ENCODE data around the gene ARHGEF10L.
"Not testable (repeated sequence)": the region's sequence is repeated elsewhere in the genome, so short reads cannot be mapped to it uniquely, and the experiment has no call there.

ARHGEF10L gene

GRCh38 chr1:17539477-17540254 lies at the start of gene ARHGEF10L:
Gene ARHGEF10L (plus strand): TSS chr1:17539698. CDS start chr1:17580596, 40,898 bp downstream.
- H3K4me3 ChIP-seq (ENCODE audit: low read depth in 1 of 2, low read length in 2 of 2): peak within 1 kb of the TSS; percentile 71 to 81
- no peaks in the 10 kb centered on the region for H3K9me3 ChIP-seq (ENCODE audit: control insufficient read depth in 1 of 2, low read length in 2 of 2)
- H3K27ac ChIP-seq (ENCODE audit: low read length): peak within 1 kb of the TSS; percentile 84
- peaks cover 0 to 25% of the 10 kb centered on the region in 2 donors for H3K4me1 ChIP-seq (ENCODE audit: control insufficient read depth in 1 of 2, insufficient read depth in 2 of 2, low read length in 2 of 2)
- no peaks in the 10 kb centered on the region for H3K27me3 ChIP-seq (ENCODE audit: low read depth, low read length)
- no peaks in the 10 kb centered on the region for H3K36me3 ChIP-seq (ENCODE audit: control insufficient read depth in 1 of 2, insufficient read depth in 2 of 2, low read length in 2 of 2)

- H3K36me3 ChIP-seq (ENCODE audit: control insufficient read depth in 1 of 2, insufficient read depth in 2 of 2, low read length in 2 of 2); H3K4me3 ChIP-seq (ENCODE audit: low read depth in 1 of 2, low read length in 2 of 2); H3K27ac ChIP-seq (ENCODE audit: low read length); H3K9me3 ChIP-seq (ENCODE audit: control insufficient read depth in 1 of 2, low read length in 2 of 2); H3K27me3 ChIP-seq (ENCODE audit: low read depth, low read length); H3K4me1 ChIP-seq (ENCODE audit: control insufficient read depth in 1 of 2, insufficient read depth in 2 of 2, low read length in 2 of 2): not testable (repeated sequence)
These were observed 49.6 kb upstream of the ARHGEF10L start for GRCh38 chr1:17489768-17490417.

- not testable (repeated sequence) for H3K27ac ChIP-seq (ENCODE audit: low read length); H3K4me1 ChIP-seq (ENCODE audit: control insufficient read depth in 1 of 2, insufficient read depth in 2 of 2, low read length in 2 of 2); H3K36me3 ChIP-seq (ENCODE audit: control insufficient read depth in 1 of 2, insufficient read depth in 2 of 2, low read length in 2 of 2); H3K9me3 ChIP-seq (ENCODE audit: control insufficient read depth in 1 of 2, low read length in 2 of 2); H3K4me3 ChIP-seq (ENCODE audit: low read depth in 1 of 2, low read length in 2 of 2); H3K27me3 ChIP-seq (ENCODE audit: low read depth, low read length)
These were observed 48.8 kb upstream of the ARHGEF10L start for GRCh38 chr1:17490667-17491066.

- H3K27ac ChIP-seq (ENCODE audit: low read length): no peak overlapping the region
- no peak overlapping the region for H3K4me3 ChIP-seq (ENCODE audit: low read depth in 1 of 2, low read length in 2 of 2)
- no peaks in the 10 kb centered on the region for H3K27me3 ChIP-seq (ENCODE audit: low read depth, low read length)
- H3K9me3 ChIP-seq (ENCODE audit: control insufficient read depth in 1 of 2, low read length in 2 of 2): no peaks in the 10 kb centered on the region
- H3K4me1 ChIP-seq (ENCODE audit: control insufficient read depth in 1 of 2, insufficient read depth in 2 of 2, low read length in 2 of 2): no peaks in the 10 kb centered on the region
- H3K36me3 ChIP-seq (ENCODE audit: control insufficient read depth in 1 of 2, insufficient read depth in 2 of 2, low read length in 2 of 2): no peaks in the 10 kb centered on the region
These were observed 45.3 kb upstream of the ARHGEF10L start for GRCh38 chr1:17494114-17494729.

GRCh38 chr1:17496419-17496818 lies 43.1 kb upstream of the ARHGEF10L start:
- H3K36me3 ChIP-seq (ENCODE audit: control insufficient read depth in 1 of 2, insufficient read depth in 2 of 2, low read length in 2 of 2): no peaks in the 10 kb centered on the region
- no peak overlapping the region for H3K27ac ChIP-seq (ENCODE audit: low read length)
- H3K9me3 ChIP-seq (ENCODE audit: control insufficient read depth in 1 of 2, low read length in 2 of 2): no peaks in the 10 kb centered on the region
- no peak overlapping the region for H3K4me3 ChIP-seq (ENCODE audit: low read depth in 1 of 2, low read length in 2 of 2)
- H3K4me1 ChIP-seq (ENCODE audit: control insufficient read depth in 1 of 2, insufficient read depth in 2 of 2, low read length in 2 of 2): no peaks in the 10 kb centered on the region
- H3K27me3 ChIP-seq (ENCODE audit: low read depth, low read length): no peaks in the 10 kb centered on the region

- Histone ChIP-seq H3K4me3 (ENCODE audit: low read depth in 1 of 2, low read length in 2 of 2) (no peak overlapping the region), H3K36me3 (ENCODE audit: control insufficient read depth in 1 of 2, insufficient read depth in 2 of 2, low read length in 2 of 2) (no peaks in the 10 kb centered on the region), H3K4me1 (ENCODE audit: control insufficient read depth in 1 of 2, insufficient read depth in 2 of 2, low read length in 2 of 2) (peaks cover 7 to 11% of the 10 kb centered on the region in 2 donors), H3K9me3 (ENCODE audit: control insufficient read depth in 1 of 2, low read length in 2 of 2) (no peaks in the 10 kb centered on the region), H3K27ac (ENCODE audit: low read length) (no peak overlapping the region), H3K27me3 (ENCODE audit: low read depth, low read length) (no peaks in the 10 kb centered on the region)
These were observed 41.3 kb upstream of the ARHGEF10L start for GRCh38 chr1:17498214-17498613.

- Histone ChIP-seq H3K27me3 (ENCODE audit: low read depth, low read length) (no peaks in the 10 kb centered on the region), H3K27ac (ENCODE audit: low read length) (no peak overlapping the region), H3K4me1 (ENCODE audit: control insufficient read depth in 1 of 2, insufficient read depth in 2 of 2, low read length in 2 of 2) (peaks cover 7 to 11% of the 10 kb centered on the region in 2 donors), H3K4me3 (ENCODE audit: low read depth in 1 of 2, low read length in 2 of 2) (no peak overlapping the region), H3K36me3 (ENCODE audit: control insufficient read depth in 1 of 2, insufficient read depth in 2 of 2, low read length in 2 of 2) (no peaks in the 10 kb centered on the region), H3K9me3 (ENCODE audit: control insufficient read depth in 1 of 2, low read length in 2 of 2) (no peaks in the 10 kb centered on the region)
These were observed 37.1 kb upstream of the ARHGEF10L start for GRCh38 chr1:17502326-17502778.

- no peaks in the 10 kb centered on the region for H3K36me3 ChIP-seq (ENCODE audit: control insufficient read depth in 1 of 2, insufficient read depth in 2 of 2, low read length in 2 of 2)
- no peak overlapping the region for H3K4me3 ChIP-seq (ENCODE audit: low read depth in 1 of 2, low read length in 2 of 2)
- H3K27ac ChIP-seq (ENCODE audit: low read length): no peak overlapping the region
- H3K4me1 ChIP-seq (ENCODE audit: control insufficient read depth in 1 of 2, insufficient read depth in 2 of 2, low read length in 2 of 2): peaks cover 7 to 11% of the 10 kb centered on the region in 2 donors
- H3K27me3 ChIP-seq (ENCODE audit: low read depth, low read length): no peaks in the 10 kb centered on the region
- no peaks in the 10 kb centered on the region for H3K9me3 ChIP-seq (ENCODE audit: control insufficient read depth in 1 of 2, low read length in 2 of 2)
These were observed 36.4 kb upstream of the ARHGEF10L start for GRCh38 chr1:17503146-17503545.

GRCh38 chr1:17507200-17507599 lies 32.3 kb upstream of the ARHGEF10L start:
- H3K36me3 ChIP-seq (ENCODE audit: control insufficient read depth in 1 of 2, insufficient read depth in 2 of 2, low read length in 2 of 2); H3K27me3 ChIP-seq (ENCODE audit: low read depth, low read length); H3K9me3 ChIP-seq (ENCODE audit: control insufficient read depth in 1 of 2, low read length in 2 of 2); H3K4me3 ChIP-seq (ENCODE audit: low read depth in 1 of 2, low read length in 2 of 2); H3K27ac ChIP-seq (ENCODE audit: low read length); H3K4me1 ChIP-seq (ENCODE audit: control insufficient read depth in 1 of 2, insufficient read depth in 2 of 2, low read length in 2 of 2): not testable (repeated sequence)

GRCh38 chr1:17507915-17508314 lies 31.6 kb upstream of the ARHGEF10L start:
- H3K4me3 ChIP-seq (ENCODE audit: low read depth in 1 of 2, low read length in 2 of 2): no peak overlapping the region
- H3K27ac ChIP-seq (ENCODE audit: low read length): no peak overlapping the region
- H3K36me3 ChIP-seq (ENCODE audit: control insufficient read depth in 1 of 2, insufficient read depth in 2 of 2, low read length in 2 of 2): no peaks in the 10 kb centered on the region
- no peaks in the 10 kb centered on the region for H3K27me3 ChIP-seq (ENCODE audit: low read depth, low read length)
- peaks cover 2% of the 10 kb centered on the region in 2 donors for H3K4me1 ChIP-seq (ENCODE audit: control insufficient read depth in 1 of 2, insufficient read depth in 2 of 2, low read length in 2 of 2)
- H3K9me3 ChIP-seq (ENCODE audit: control insufficient read depth in 1 of 2, low read length in 2 of 2): no peaks in the 10 kb centered on the region

GRCh38 chr1:17509363-17509762 lies 30.1 kb upstream of the ARHGEF10L start:
- Histone ChIP-seq H3K27ac (ENCODE audit: low read length) (no peak overlapping the region), H3K4me1 (ENCODE audit: control insufficient read depth in 1 of 2, insufficient read depth in 2 of 2, low read length in 2 of 2) (no peaks in the 10 kb centered on the region)

More at GRCh38 chr1:17509363-17509762, 30.1 kb upstream of the ARHGEF10L start:
- H3K27me3 ChIP-seq (ENCODE audit: low read depth, low read length): no peaks in the 10 kb centered on the region
- no peak overlapping the region for H3K4me3 ChIP-seq (ENCODE audit: low read depth in 1 of 2, low read length in 2 of 2)
- no peaks in the 10 kb centered on the region for H3K9me3 ChIP-seq (ENCODE audit: control insufficient read depth in 1 of 2, low read length in 2 of 2)
- no peaks in the 10 kb centered on the region for H3K36me3 ChIP-seq (ENCODE audit: control insufficient read depth in 1 of 2, insufficient read depth in 2 of 2, low read length in 2 of 2)

Data from muscle layer of duodenum (tissue), 2 donors.